Activated CD8-positive, alpha-beta T cell treated with anti-CD3 and anti-CD28 coated beads for 36 hours (primary cell): ENCODE measurements around the gene SBNO2. TPM values are rescaled to one million over a fixed set of nuclear protein-coding genes. Genes with fewer than 3 reads are reported as not detected.

Experiments
- ATAC-seq: fragments of 200-7000 bp; cut with Tn5 transposase; one replicate; pipeline ENCODE4 v1.10.0; 2021; ENCODE audit warnings: mild to moderate bottlenecking, moderate library complexity
- CTCF ChIA-PET: fragments of 350-600 bp; sonication (Branson Sonifier 250); formaldehyde crosslinking; loops from one replicate; lab custom pipeline; 2021; ENCODE audit warnings: antibody characterized with exemption; lab: Charles Lee
- POLR2A ChIA-PET: fragments of 350-600 bp; sonication (Branson Sonifier 250); formaldehyde crosslinking; loops from one replicate; lab custom pipeline; 2021; ENCODE audit warnings: antibody characterized with exemption; lab: Charles Lee
- DNase-seq: peaks from one replicate; pipeline ENCODE4 v3.0.0-alpha.2; 2020
- H3K27ac Mint-ChIP-seq: one replicate; pipeline ENCODE4 v1.8.0; 2021; ENCODE audit warnings: mild to moderate bottlenecking, mixed read lengths
- H3K27me3 Mint-ChIP-seq: one replicate; pipeline ENCODE4 v1.8.0; 2021; ENCODE audit warnings: mixed read lengths
- H3K36me3 Mint-ChIP-seq: one replicate; pipeline ENCODE4 v1.8.0; 2021; ENCODE audit warnings: low read depth, mixed read lengths
- H3K4me1 Mint-ChIP-seq: one replicate; pipeline ENCODE4 v1.8.0; 2021; ENCODE audit warnings: low read depth, mixed read lengths
- H3K4me3 Mint-ChIP-seq: one replicate; pipeline ENCODE4 v1.8.0; 2021; ENCODE audit warnings: mild to moderate bottlenecking, moderate library complexity, mixed read lengths
- H3K9me3 Mint-ChIP-seq: one replicate; pipeline ENCODE4 v1.8.0; 2021; ENCODE audit warnings: mixed read lengths
- CTCF ChIP-seq: fragments of 200-600 bp; IDR thresholded peaks from one replicate; pipeline ENCODE4 v1.8.0; 2022; ENCODE audit warnings: antibody characterized with exemption, mild to moderate bottlenecking
- intact Hi-C: fragments of 100-400 bp; cut with micrococcal nuclease; formaldehyde crosslinking; loops from one replicate; pipeline ENCODE4 v1.10.0; 2022
- total RNA-seq, 2 experiments: library from RNA; stranded (reverse); gene quantifications; one replicate each; pipeline ENCODE4 v1.2.3, GENCODE V29; 2021

Gene SBNO2
- total RNA-seq, 2 experiments from 2014 or later: 41.7 to 42.0 TPM

GRCh38 chr19:1181606-1182005 lies 7.5 kb upstream of the SBNO2 start:
- DNase-seq: no peak
- Mint-ChIP-seq H3K4me3 (no peak overlapping the region), H3K27ac (no peak overlapping the region), H3K27me3 (no peaks in the 10 kb centered on the region), H3K4me1 (peaks cover 6% of the 10 kb centered on the region), H3K36me3 (no peaks in the 10 kb centered on the region), H3K9me3 (no peaks in the 10 kb centered on the region)
- intact Hi-C loops: loop anchor here (10.0 kb wide), 1 partner anchor 47 kb away; no protein-coding TSS in a partner anchor
- peak; percentile 25 for ATAC-seq
- no peak for TF ChIP-seq CTCF
- POLR2A ChIA-PET: interaction anchor here (0.6 to 0.9 kb wide), 2 partner anchors 18 to 68 kb away, joined by 3 read pairs; no protein-coding TSS in a partner anchor
- CTCF ChIA-PET: no interaction called here

GRCh38 chr19:1177322-1178114 lies 3.5 kb upstream of the SBNO2 start:
- H3K36me3 Mint-ChIP-seq: no peaks in the 10 kb centered on the region
- H3K27ac Mint-ChIP-seq: no peak overlapping the region
- H3K4me3 Mint-ChIP-seq: no peak overlapping the region
- no peak for TF ChIP-seq CTCF
- ChIA-PET CTCF (interaction anchor here (2.7 kb wide), 1 partner anchor 64 kb away, joined by 7 read pairs; no protein-coding TSS in a partner anchor), POLR2A (no interaction called here)
- H3K4me1 Mint-ChIP-seq: peaks cover 22% of the 10 kb centered on the region
- no peaks in the 10 kb centered on the region for H3K27me3 Mint-ChIP-seq
- DNase-seq (no peak), ATAC-seq (no peak)
- no peaks in the 10 kb centered on the region for H3K9me3 Mint-ChIP-seq
- intact Hi-C loops: no loop called here

GRCh38 chr19:1173159-1173844 lies 766 bp downstream of the SBNO2 start:
- peaks cover 39% of the 10 kb centered on the region for H3K4me1 Mint-ChIP-seq
- CTCF ChIA-PET: no interaction called here
- POLR2A ChIA-PET: no interaction called here
- no peaks in the 10 kb centered on the region for H3K27me3 Mint-ChIP-seq
- H3K4me3 Mint-ChIP-seq: peak overlapping the region; percentile 87
- ATAC-seq (no peak), DNase-seq (peak; percentile 39)
- peaks cover 8% of the 10 kb centered on the region for H3K36me3 Mint-ChIP-seq
- H3K27ac Mint-ChIP-seq: peak overlapping the region; percentile 92
- H3K9me3 Mint-ChIP-seq: no peaks in the 10 kb centered on the region
- intact Hi-C loops: no loop called here
- no peak for TF ChIP-seq CTCF

- Mint-ChIP-seq H3K9me3 (no peaks in the 10 kb centered on the region), H3K36me3 (peaks cover 8% of the 10 kb centered on the region), H3K4me3 (peak overlapping the region; percentile 87), H3K4me1 (peaks cover 39% of the 10 kb centered on the region), H3K27me3 (no peaks in the 10 kb centered on the region), H3K27ac (no peak overlapping the region)
- CTCF ChIA-PET: no interaction called here
- ATAC-seq (no peak), DNase-seq (no peak)
- POLR2A ChIA-PET: no interaction called here
- intact Hi-C loops: no loop called here
- TF ChIP-seq CTCF: no peak
Measured at GRCh38 chr19:1172353-1173158, 1.5 kb downstream of the SBNO2 start.
